ENCODE measurements around the gene HOMEZ.

HOMEZ gene

DNA sequence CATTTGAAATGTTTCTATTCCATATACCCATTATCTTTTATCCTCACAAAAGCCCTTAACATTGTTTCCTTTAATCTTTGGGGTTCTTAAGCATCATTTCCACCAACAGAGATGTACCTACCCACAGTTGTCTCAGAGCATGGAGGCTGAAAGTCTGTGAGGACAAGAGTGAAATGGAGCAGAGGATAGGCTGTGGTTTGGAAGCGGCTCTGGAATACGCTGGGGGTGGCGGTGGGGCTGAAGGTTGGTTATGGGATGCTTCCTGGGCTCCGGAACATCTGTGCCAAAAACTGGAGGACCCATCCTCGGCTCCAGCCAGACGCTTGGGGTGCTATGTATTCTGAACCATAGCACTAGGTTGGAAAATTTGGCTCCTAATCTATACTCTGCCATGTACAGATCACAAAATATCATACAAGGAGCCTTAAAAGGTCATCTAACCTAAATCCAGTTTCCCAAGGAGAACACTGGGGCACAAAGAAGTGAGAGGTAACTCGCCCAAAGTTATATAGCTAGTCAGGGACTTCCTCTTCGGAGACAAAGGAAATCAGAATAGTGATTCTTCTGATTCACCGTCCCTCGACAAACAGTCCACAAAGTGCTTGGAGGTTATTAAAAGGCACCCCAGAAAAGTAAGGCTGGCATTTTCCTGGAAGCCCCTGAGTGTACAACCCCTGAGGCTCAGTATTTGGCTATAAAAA lies 14.2 kb upstream of the HOMEZ start:
- no peak for TF ChIP-seq MAX (IDR thresholded peaks at IDR 0.05)
- no peak for TF ChIP-seq CREB1 (IDR thresholded peaks at IDR 0.05; ENCODE audit: low read depth)
- TF ChIP-seq TEAD4 (IDR thresholded peaks at IDR 0.05): no peak
- no peak for TF ChIP-seq FOXM1 (IDR thresholded peaks at IDR 0.05; ENCODE audit: borderline replicate concordance, low read depth)
- no peak for TF ChIP-seq REST (IDR thresholded peaks at IDR 0.05; ENCODE audit: low read depth)
- no peak for TF ChIP-seq ZBTB7A (IDR thresholded peaks at IDR 0.05; ENCODE audit: low read depth)

DNA sequence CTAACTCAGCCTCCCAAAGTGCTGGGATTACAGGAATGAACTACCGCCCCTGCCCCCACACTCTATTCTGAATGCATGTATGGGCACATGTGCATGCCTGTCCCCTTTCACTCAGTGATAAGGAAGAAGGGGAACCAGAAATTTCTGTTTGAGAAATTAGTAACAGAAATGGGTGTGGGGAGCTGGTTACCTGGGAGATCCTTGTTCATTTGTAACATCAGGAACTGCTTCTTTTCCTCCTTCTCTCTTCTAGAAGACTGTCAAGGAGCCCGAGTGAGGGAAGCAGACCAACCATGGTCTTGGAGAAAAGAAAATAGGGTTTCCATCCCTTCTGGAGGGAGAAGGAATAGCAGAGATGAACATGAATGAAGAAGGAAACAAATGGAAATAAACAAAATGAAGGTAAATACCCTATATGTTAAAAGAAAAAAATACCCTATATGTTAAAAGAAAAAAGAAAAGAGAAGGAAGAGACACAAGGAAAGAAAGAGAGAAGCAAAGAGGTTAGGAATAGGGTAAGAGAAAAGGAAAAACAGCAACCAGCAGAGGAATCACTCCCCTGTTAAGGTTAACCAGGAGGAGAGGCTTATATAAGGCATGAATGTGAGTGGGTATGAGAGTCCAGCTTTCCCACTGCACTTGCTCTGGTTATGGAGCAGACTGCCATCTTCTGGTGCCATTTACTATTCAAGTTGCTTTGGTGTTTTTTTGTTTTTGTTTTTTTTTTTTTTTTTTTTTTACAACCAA lies 13.5 kb upstream of the HOMEZ start:
- TF ChIP-seq EP300 (IDR thresholded peaks at IDR 0.05; ENCODE audit: borderline replicate concordance): no peak
- TF ChIP-seq RAD21 (IDR thresholded peaks at IDR 0.05; ENCODE audit: low read depth): peak; percentile 23; the same call in 1 of the 2 replicates

GRCh38 chr14:23297611-23298277 lies 11.8 kb upstream of the HOMEZ start:
- TF ChIP-seq EGR1 (IDR thresholded peaks at IDR 0.05) (no peak), NFIC (IDR thresholded peaks at IDR 0.05) (no peak), CEBPB (IDR thresholded peaks at IDR 0.05) (no peak), EP300 (IDR thresholded peaks at IDR 0.05; ENCODE audit: borderline replicate concordance) (no peak), TAF1 (IDR thresholded peaks at IDR 0.05; ENCODE audit: low read depth) (no peak), YY1 (IDR thresholded peaks at IDR 0.05; ENCODE audit: low read depth) (no peak), RAD21 (IDR thresholded peaks at IDR 0.05; ENCODE audit: low read depth) (no peak), FOXM1 (IDR thresholded peaks at IDR 0.05; ENCODE audit: borderline replicate concordance, low read depth) (no peak), REST (IDR thresholded peaks at IDR 0.05; ENCODE audit: low read depth) (no peak), CREB1 (IDR thresholded peaks at IDR 0.05; ENCODE audit: low read depth) (no peak), ZBTB7A (IDR thresholded peaks at IDR 0.05; ENCODE audit: low read depth) (no peak), MAX (IDR thresholded peaks at IDR 0.05) (no peak), TCF12 (IDR thresholded peaks at IDR 0.05; ENCODE audit: low read depth) (no peak), TEAD4 (IDR thresholded peaks at IDR 0.05) (no peak)
- TF ChIP-seq, protein P1, sequence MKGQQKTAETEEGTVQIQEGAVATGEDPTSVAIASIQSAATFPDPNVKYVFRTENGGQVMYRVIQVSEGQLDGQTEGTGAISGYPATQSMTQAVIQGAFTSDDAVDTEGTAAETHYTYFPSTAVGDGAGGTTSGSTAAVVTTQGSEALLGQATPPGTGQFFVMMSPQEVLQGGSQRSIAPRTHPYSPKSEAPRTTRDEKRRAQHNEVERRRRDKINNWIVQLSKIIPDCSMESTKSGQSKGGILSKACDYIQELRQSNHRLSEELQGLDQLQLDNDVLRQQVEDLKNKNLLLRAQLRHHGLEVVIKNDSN (IDR thresholded peaks at IDR 0.05): no peak

DNA sequence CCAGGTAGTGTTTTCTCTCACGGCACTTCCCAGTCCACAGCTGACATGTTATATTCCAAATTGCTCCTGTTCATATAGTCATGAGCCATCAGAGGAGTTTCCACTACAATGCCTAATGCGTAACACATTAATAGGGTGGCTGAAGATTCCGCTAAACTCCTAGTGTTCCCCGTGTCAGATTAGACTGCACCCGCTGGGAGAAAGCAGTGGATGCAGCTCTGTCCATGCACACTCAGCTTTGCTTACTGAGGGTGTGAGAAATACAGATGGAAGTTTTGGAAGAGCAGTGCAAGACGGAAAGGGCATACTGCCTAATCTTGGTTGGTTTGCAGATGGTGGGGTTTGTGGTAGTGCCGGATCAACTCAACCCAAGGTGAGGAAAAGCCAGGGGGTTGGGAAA lies 11.2 kb upstream of the HOMEZ start:
- no peak for TF ChIP-seq RAD21 (IDR thresholded peaks at IDR 0.05; ENCODE audit: low read depth)

DNA sequence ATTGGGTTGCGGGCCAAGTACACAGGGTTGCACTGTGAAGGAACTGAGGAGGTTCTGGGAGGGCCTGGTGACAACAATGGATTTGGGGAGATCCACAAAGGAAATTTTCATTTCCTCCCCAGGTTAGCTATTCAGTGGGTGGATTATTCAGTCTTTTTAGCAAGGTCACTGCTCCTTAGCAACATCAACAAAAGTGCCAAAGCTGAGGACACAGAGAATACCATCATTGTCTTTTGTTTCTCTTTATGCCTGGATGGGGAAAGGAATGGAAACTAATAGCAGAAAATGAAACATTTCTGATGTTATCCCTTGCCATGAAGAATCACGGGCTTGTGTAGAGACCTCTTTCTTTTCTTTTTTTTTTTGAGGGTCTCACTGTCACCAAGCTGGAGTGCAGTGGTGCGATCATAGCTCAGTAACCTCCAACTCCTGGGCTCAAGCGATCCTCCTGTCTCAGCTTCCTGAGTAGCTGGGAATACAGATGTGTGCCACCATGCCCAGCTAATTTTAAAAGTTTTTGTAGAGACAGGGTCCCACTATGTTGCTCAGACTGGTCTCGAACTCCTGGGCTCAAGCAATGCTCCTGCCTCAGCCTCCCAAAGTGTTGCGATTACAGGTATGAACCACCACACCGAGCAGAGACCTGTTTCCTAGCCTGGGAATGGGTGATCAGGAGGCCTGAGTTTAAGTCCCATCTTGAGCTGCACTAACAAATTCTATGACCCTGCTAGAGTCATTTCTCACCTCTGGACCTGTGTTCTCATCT lies 10.3 kb upstream of the HOMEZ start:
- TF ChIP-seq RAD21 (IDR thresholded peaks at IDR 0.05; ENCODE audit: low read depth) (no peak), REST (IDR thresholded peaks at IDR 0.05; ENCODE audit: low read depth) (no peak), CREB1 (IDR thresholded peaks at IDR 0.05; ENCODE audit: low read depth) (no peak), ZBTB7A (IDR thresholded peaks at IDR 0.05; ENCODE audit: low read depth) (no peak), CEBPB (IDR thresholded peaks at IDR 0.05) (no peak), EGR1 (IDR thresholded peaks at IDR 0.05) (no peak), FOXM1 (IDR thresholded peaks at IDR 0.05; ENCODE audit: borderline replicate concordance, low read depth) (no peak), EP300 (IDR thresholded peaks at IDR 0.05; ENCODE audit: borderline replicate concordance) (no peak), TAF1 (IDR thresholded peaks at IDR 0.05; ENCODE audit: low read depth) (no peak)
- TF ChIP-seq, protein P1 (IDR thresholded peaks at IDR 0.05): no peak
